ENCODE measurements around the gene PPP2R3B.
"Not testable (repeated sequence)": the region's sequence is repeated elsewhere in the genome, so short reads cannot be mapped to it uniquely, and the experiment has no call there.

The PPP2R3B gene

GRCh38 chrX:404656-405055, 17.9 kb upstream of the PPP2R3B start:
- no peak for DNase-seq

GRCh38 chrX:402857-403256, 16.1 kb upstream of the PPP2R3B start:
- DNase-seq: no peak

GRCh38 chrX:400258-400657, 13.6 kb upstream of the PPP2R3B start:
- DNase-seq: no peak

- DNase-seq: no peak
Observed at GRCh38 chrX:397575-397974, 10.9 kb upstream of the PPP2R3B start.

DNA sequence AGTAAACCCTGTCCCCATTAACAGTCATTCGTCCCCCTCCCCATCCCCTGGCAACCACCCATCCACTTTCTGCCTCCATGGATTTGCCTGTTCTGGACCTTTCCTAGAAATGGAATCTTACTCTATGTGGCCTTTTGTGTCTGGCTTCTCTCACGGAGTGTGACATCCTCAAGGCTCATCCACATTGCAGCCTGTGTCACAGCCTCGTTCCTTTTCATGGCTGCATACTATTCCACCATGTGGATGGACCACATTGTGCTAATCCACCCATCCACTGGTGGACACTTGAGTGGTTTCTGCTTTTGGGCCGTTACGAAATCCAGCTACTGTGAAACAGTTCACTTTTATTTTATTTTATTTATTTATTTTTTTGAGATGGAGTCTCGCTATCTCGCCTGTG, 8.1 kb upstream of the PPP2R3B start:
- no peak for DNase-seq

- DNase-seq: no peak
Observed at GRCh38 chrX:392575-392846, 5.8 kb upstream of the PPP2R3B start.

DNA sequence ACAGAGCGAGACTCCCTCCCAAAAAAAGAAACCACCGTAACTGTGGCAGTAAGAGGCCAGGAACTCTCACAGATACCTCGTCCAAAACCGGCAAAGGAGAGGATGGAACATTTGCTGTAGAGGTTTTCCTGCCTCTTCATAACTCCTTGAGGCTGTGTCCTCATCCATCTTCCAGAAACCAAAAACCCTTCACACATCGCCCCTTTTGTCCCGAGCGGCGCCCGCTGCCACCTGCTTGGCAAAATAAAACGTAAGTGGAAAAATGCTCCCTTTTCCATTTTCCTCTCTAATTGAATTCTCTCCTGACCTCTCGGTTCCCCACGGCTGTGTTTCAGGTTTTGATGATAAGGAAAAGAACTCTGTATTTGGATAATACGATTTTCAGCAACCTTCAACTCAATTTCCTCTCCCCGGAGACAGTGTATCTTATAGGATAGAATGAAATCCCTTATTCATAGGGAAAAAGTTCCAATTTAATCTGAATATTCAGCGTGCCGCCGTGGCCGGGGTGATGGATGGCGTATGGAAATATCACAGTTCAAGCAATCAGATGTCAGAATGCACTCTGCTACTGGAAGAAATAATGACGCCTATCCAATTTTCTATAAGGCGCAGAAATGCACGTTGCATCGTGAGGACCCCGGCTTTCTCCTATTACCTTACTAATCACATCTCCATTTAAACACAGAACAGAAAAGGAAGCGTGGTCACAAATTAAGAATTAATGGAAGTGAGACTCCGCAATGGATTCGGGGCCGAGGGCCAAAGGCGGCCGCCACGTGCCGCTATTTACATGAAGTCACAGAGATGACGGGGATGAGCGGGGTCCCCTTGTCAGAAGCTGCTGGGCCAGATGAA, 5.2 kb upstream of the PPP2R3B start:
- no peak for DNase-seq

DNA sequence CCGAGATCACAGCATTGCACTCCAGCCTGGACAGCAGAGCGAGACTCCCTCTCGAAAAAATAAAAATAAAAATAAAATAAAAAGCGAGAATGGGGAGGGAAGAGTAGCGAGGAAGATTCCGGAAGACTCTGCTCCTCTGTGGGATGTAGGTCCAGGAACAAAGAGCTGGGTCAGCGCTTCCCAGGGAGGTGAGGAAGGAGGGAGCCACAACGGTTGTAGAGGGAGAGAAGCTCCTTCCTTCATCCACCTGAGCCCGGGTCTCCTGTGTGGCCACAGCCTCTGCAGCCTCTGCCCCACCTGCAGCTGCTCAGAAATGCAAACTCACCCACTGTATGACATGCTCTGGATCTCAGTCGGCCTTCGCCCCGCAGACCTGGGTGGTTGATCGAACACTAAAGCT, 3.8 kb upstream of the PPP2R3B start:
- DNase-seq: no peak

DNA sequence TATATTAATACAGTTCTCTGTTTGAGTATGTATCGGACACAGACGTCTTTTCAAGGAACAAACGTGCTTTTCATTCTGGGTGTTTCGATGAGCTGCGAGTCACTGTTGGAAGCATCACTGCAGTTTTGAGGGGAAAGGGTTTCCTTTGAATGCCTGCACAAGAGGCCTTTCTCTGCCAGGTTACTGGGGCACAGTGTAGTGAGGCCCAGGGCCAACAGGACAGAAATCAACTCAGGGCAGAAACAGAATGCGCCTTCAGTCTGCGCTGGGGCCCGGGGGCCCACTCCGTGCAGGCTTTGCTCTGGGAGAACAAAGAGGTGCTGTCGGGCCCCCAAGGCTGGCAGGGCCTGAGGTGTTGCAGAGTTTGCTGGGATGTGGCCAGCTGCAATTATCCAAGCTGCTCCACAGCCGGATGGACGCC, 2.3 kb upstream of the PPP2R3B start:
- DNase-seq: no peak

DNA sequence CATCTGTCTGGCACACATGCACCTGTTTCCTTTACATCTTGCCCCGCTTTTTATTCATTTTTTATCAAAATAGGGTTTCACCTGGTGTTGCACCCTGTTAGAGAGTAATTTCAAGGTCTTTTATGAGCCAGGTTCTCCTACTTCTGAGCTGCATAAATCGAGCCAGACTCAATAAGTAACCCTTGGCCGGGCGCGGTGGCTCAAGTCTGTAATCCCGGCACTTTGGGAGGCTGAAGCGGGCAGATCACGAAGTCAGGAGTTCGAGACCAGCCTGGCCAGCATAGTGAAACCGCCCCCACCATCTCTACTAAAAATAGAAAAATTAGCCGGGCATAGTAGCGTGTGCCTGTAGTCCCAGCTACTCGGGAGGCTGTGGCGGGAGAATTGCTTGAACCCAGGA, 1.0 kb upstream of the PPP2R3B start:
- no peak for DNase-seq

GRCh38 chrX:386239-386767, 404 bp downstream of the PPP2R3B start:
- no peak for DNase-seq

GRCh38 chrX:385736-386135, 971 bp downstream of the PPP2R3B start:
- not testable (repeated sequence) for DNase-seq

GRCh38 chrX:384861-385260, 1.8 kb downstream of the PPP2R3B start:
- DNase-seq: no peak

DNA sequence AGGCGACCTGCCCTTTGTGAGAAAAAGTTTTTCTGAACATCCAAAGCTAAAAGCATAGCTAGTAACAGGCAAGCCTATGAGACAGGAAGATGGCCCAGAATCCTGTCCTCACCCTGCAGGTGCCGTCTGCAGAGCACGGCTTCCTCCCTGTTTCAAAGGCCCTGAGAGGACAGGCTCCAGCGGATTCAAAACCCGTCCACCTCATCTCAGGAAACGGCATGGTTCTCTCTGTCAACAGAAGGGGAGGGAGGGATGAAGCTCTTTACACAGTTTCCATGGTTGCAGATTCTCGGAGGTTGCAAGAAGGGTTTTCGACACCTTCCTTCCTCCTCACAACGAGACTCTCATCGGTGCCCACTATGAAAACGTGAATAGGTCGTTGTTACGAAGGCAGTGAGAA, 8.3 kb downstream of the PPP2R3B start:
- DNase-seq: no peak

GRCh38 chrX:376206-376605, 10.5 kb downstream of the PPP2R3B start:
- DNase-seq: not testable (repeated sequence)

DNA sequence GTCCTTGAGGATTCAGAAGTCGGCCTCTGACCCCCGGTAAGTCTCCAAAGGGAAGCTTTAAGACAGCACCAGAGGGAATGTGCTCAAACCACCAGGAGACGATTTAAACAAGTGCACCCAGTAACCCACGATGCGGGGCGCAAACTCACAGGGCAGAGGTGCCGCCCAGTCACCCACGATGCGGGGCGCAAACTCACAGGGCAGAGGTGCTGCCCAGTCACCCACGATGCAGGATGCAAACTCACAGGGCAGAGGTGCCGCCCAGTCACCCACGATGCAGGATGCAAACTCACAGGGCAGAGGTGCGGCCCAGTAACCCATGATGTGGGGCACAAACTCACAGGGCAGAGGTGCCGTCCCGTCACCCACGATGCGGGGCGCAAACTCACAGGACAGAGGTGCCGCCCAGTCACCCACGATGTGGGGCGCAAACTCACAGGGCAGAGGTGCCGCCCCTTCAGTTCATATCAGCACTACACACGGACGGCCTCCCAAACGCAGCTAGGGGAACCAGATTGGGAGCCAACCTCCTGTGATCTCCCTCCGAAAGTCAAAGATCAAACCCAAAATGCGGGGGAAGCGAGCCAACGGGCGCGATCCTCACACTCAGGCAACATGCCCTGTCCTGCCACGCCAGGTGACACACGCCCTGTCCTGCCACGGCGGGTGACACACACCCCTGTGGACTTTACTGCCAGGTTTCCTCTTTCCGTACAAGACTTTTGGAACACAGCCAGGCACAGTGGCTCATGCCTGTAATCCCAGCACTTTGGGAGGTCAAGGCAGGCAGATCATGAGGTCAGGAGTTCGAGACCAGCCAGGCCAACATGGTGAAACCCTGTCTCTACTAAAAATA, 11.3 kb downstream of the PPP2R3B start:
- no peak for DNase-seq

- no peak for DNase-seq
Observed at GRCh38 chrX:374596-374995, 12.1 kb downstream of the PPP2R3B start.

DNA sequence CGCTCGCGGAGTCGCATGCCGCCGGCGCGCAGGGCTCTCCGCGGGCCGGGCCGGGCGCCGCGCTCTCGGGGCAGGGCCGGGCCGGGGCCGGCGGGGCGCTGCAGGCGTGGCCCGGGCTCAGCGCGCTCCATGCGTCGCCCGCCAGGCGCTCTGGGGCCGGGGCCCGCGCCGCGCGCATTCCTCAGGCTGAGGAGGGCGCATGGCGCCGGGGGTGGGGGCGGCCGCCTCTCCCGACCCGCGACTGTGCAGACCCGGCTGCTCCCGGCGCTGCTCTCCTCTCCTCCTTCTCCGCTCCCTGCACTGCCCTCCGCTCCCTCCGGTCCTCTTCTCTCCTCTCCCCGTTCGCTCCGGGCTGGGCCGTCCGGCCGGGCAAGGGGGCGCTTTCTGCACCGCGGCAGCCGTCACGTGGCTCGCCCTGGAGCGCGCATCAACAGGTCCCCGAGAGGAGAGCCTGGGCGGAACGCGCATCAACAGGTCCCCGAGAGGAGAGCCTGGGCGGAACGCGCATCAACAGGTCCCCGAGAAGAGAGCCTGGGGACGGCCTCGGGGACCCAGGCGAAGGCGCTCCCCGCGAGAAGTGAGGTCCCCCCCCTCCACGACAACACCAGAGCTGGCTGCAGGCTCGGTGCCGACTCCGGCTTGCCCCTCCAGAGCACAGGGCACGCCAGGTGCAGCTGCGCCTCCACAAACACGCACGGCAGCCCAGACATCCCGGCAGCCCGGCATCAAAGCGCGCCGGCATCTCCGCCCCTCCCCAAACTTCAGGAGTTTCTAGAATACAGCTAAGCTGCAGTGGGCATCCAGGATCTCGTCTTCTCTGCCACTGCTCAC, 12.9 kb downstream of the PPP2R3B start:
- no peak for DNase-seq

DNA sequence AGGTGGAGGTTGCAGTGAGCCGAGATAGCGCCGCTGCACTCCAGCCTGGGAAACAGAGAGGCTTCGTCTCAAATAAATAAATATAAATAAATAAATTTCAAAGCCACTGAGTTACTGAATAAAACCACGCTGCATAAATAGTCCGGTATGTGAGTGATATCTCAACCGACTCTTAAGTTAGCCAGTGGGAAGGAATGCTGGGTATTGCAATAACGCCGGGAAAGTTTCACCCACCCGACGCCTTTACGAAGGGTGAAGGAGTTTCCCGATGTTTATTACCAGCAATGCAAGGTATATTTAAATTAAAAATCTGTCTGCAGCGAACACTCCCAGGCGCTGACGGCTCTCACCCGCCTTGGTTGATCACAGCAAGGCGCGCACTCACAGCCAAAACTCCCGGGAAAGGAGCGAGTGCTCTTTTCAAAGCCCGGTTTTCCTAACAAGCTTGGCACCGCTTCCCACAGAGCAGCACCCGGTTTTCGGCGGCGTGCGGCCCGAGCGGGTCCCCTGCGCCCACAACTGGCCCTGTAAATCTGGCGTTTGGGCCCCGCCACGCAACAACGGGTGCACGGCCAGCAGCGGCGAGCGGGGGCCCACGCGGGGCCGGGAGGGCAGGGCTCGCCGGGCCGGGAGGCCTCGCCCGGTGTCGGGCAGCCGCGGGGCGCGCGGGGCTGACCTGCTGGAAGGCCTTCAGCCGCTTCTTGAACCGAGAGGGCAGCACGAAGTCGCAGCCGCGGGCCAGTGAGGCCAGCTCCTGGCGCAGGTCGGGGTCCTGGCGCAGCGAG, 13.7 kb downstream of the PPP2R3B start:
- DNase-seq: no peak

DNA sequence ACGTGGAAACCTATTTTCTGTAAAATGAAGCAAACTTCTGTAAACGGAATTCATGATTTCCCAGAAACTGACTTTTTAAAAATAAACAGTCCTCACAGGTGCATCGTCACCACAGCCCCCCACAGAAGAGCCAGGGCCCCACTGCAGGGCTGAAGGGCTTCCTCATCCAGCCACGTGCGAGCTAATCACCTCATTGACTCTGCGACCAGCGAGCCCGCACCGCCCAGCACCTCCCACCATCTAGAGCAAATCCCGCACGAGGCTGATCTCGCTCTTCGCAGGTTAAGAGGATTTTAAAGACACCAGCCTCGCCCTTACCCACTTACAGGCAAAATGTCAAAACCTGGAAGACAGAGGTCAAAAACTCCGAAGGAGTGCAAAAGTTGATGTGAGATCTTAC, 14.8 kb downstream of the PPP2R3B start:
- no peak for DNase-seq

DNA sequence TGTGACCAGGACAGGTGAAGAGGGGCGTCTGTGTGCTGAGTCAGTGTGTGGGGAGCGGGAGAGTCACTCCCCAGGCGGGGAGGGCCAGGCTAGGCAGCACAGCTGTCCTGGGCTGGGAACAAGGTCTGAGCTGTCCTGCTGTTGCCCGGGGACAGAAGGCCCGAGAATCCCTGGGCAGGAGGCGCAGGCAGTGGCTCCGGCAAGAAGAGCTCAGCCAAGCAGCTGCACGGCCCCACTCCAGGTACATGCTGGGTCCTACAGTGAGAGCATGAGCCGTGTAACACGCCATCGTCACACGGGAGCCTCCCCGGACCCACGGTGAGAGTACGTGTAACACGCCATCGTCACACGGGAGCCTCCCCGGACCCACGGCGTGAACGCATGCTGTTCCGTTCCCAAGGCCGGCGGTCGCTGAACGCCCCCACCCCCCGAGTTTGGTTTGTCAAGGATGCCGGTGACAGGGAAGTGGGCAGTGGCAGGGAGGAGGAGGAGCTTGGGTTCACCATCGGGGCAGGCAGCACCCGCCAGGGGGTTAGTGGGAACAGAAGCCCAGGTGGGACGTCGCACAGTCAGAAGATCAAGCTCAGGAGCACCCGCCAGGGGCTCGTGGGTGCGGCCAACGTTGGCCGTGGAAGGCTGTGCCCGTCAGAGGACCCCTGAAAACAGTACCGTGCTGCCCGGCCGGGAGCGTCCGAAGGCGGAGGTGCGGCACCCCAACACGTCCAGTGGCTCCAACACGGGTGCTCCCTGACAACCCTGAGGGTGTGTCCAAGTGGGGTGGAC, 15.6 kb downstream of the PPP2R3B start:
- DNase-seq: no peak
